ENCODE results near the gene FREY1.

The FREY1 gene

DNA sequence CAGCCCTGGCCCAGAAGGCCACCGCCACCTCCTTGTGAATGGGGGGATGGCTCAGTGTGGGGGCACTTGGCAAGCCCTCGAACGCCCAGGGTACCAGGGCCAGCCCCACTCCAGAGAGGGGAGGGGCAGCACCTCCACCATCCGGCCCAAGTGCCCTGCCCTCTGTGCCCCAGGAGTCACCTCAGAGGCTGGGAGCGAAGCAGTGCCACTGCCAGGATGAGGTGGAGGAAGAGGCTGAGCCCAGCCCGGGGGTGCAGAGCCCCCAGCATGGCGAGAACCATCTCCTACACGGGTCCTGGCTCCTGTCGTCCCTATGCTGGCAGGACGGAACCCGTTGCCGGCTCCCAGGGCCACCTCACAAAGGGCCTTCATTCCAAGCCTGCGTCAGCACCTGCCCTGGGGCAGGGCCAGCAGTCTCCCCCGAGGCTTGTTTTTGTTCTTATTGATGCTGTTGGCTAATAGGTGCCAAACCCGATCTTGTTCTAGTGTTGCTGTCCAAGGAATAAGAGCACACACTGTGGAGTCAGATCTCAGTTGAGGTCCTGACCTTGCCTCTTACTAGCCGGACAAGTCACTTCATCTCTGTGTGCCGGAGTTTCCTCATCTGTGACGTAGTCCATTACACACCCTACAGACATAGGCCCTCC is at the start of gene FREY1:
Gene FREY1 (minus strand): TSS at position 307 of the 647 bp plus-strand sequence. CDS start 26 bp downstream, at position 281.
- no peak for TF ChIP-seq CTCF (conservative IDR thresholded peaks at IDR 0.05)
- no peak within 1 kb of the TSS for H3K27ac ChIP-seq

GRCh38 chr11:45949992-45950407 is 42.9 kb upstream of the FREY1 start:
- no peak for TF ChIP-seq CTCF (conservative IDR thresholded peaks at IDR 0.05)
- no peak overlapping the region for H3K27ac ChIP-seq

GRCh38 chr11:45948356-45948755 is 41.3 kb upstream of the FREY1 start:
- no peak for TF ChIP-seq CTCF (conservative IDR thresholded peaks at IDR 0.05)
- H3K27ac ChIP-seq: no peak overlapping the region

GRCh38 chr11:45947885-45948284 is 40.8 kb upstream of the FREY1 start:
- H3K27ac ChIP-seq: no peak overlapping the region
- TF ChIP-seq CTCF (conservative IDR thresholded peaks at IDR 0.05): no peak

GRCh38 chr11:45945397-45945999 is 38.4 kb upstream of the FREY1 start:
- no peak overlapping the region for H3K27ac ChIP-seq
- TF ChIP-seq CTCF (conservative IDR thresholded peaks at IDR 0.05): no peak

GRCh38 chr11:45942381-45942780 is 35.3 kb upstream of the FREY1 start:
- H3K27ac ChIP-seq: no peak overlapping the region
- TF ChIP-seq CTCF (conservative IDR thresholded peaks at IDR 0.05): no peak

- H3K27ac ChIP-seq: no peak overlapping the region
- TF ChIP-seq CTCF (conservative IDR thresholded peaks at IDR 0.05): no peak
Observed at GRCh38 chr11:45941285-45941684, 34.2 kb upstream of the FREY1 start.
